Endothelial cell (in vitro differentiated cells): Measurements from ENCODE around the gene NUAK2. TPM values are rescaled to one million over a fixed set of nuclear protein-coding genes. Genes with fewer than 3 reads are reported as not detected.
A peak's percentile ranks its signal among the peaks of the same experiment; 100 is the strongest.

Experiments used
- DNase-seq: peaks from one replicate; pipeline ENCODE4 v3.0.0; 2021; ENCODE audit warnings: low spot score
- H3K27ac Mint-ChIP-seq: one replicate; pipeline ENCODE4 v1.8.0; 2021; ENCODE audit warnings: mixed read lengths, inconsistent platforms; ENCODE audit not compliant: unreplicated experiment
- H3K27me3 Mint-ChIP-seq: one replicate; pipeline ENCODE4 v1.8.0; 2021; ENCODE audit warnings: mild to moderate bottlenecking, moderate library complexity, mixed read lengths, inconsistent platforms; ENCODE audit not compliant: unreplicated experiment
- H3K36me3 Mint-ChIP-seq: one replicate; pipeline ENCODE4 v1.8.0; 2021; ENCODE audit warnings: mild to moderate bottlenecking, low read depth, mixed read lengths, inconsistent platforms; ENCODE audit not compliant: unreplicated experiment
- H3K4me1 Mint-ChIP-seq: one replicate; pipeline ENCODE4 v1.8.0; 2021; ENCODE audit warnings: mild to moderate bottlenecking, mixed read lengths, inconsistent platforms; ENCODE audit not compliant: unreplicated experiment
- H3K4me3 Mint-ChIP-seq: one replicate; pipeline ENCODE4 v1.8.0; 2021; ENCODE audit warnings: mild to moderate bottlenecking, mixed read lengths, inconsistent platforms; ENCODE audit not compliant: unreplicated experiment
- H3K9me3 Mint-ChIP-seq: one replicate; pipeline ENCODE4 v1.8.0; 2021; ENCODE audit warnings: mixed read lengths, inconsistent platforms; ENCODE audit not compliant: unreplicated experiment
- CTCF ChIP-seq: fragments of 200-600 bp; sonication (generic); IDR thresholded peaks from one replicate; pipeline ENCODE4 v1.5.0; 2021; ENCODE audit warnings: antibody characterized with exemption; ENCODE audit not compliant: unreplicated experiment
- total RNA-seq: library from RNA; stranded (reverse); fragmentation: NEBNext Ultra II Directional; extraction: Animal tissue kit (Norgen Biotek cat#: 25700); gene quantifications from one replicate; pipeline ENCODE4 v1.2.1, GENCODE V29; 2021; ENCODE audit not compliant: unreplicated experiment

NUAK2 gene
- total RNA-seq, 1 donor from 2014 or later: 3.6 TPM

GRCh38 chr1:205275916-205276688 lies 45.4 kb downstream of the NUAK2 start:
- TF ChIP-seq CTCF: no peak
- no peak for DNase-seq
- no peak overlapping the region for H3K4me3 Mint-ChIP-seq
- no peaks in the 10 kb centered on the region for H3K9me3 Mint-ChIP-seq
- H3K36me3 Mint-ChIP-seq: peaks cover 7% of the 10 kb centered on the region
- peaks cover 2% of the 10 kb centered on the region for H3K4me1 Mint-ChIP-seq
- peaks cover 9% of the 10 kb centered on the region for H3K27me3 Mint-ChIP-seq
- no peak overlapping the region for H3K27ac Mint-ChIP-seq

GRCh38 chr1:205275133-205275532 lies 46.4 kb downstream of the NUAK2 start:
- Mint-ChIP-seq H3K27ac (no peak overlapping the region), H3K4me3 (no peak overlapping the region), H3K36me3 (peaks cover 13% of the 10 kb centered on the region), H3K4me1 (peaks cover 11% of the 10 kb centered on the region), H3K9me3 (no peaks in the 10 kb centered on the region), H3K27me3 (peaks cover 14% of the 10 kb centered on the region)
- DNase-seq: no peak
- TF ChIP-seq CTCF: no peak

GRCh38 chr1:205274041-205274691 lies 47.4 kb downstream of the NUAK2 start:
- no peak for TF ChIP-seq CTCF
- peaks cover 13% of the 10 kb centered on the region for H3K36me3 Mint-ChIP-seq
- DNase-seq: no peak
- no peak overlapping the region for H3K4me3 Mint-ChIP-seq
- H3K27me3 Mint-ChIP-seq: peaks cover 14% of the 10 kb centered on the region
- H3K27ac Mint-ChIP-seq: no peak overlapping the region
- no peaks in the 10 kb centered on the region for H3K9me3 Mint-ChIP-seq
- H3K4me1 Mint-ChIP-seq: peaks cover 11% of the 10 kb centered on the region

GRCh38 chr1:205273551-205273982 lies 48.0 kb downstream of the NUAK2 start:
- Mint-ChIP-seq H3K36me3 (peaks cover 13% of the 10 kb centered on the region), H3K9me3 (no peaks in the 10 kb centered on the region), H3K27me3 (peaks cover 14% of the 10 kb centered on the region), H3K4me3 (no peak overlapping the region), H3K4me1 (peaks cover 11% of the 10 kb centered on the region), H3K27ac (no peak overlapping the region)
- TF ChIP-seq CTCF: peak; percentile 95
- DNase-seq: peak; percentile 84

- H3K4me1 Mint-ChIP-seq: peaks cover 15% of the 10 kb centered on the region
- H3K27ac Mint-ChIP-seq: no peak overlapping the region
These were observed 49.0 kb downstream of the NUAK2 start for GRCh38 chr1:205272536-205272935.

More at GRCh38 chr1:205272536-205272935, 49.0 kb downstream of the NUAK2 start:
- Mint-ChIP-seq H3K4me3 (no peak overlapping the region), H3K36me3 (peaks cover 13% of the 10 kb centered on the region), H3K27me3 (peaks cover 14% of the 10 kb centered on the region), H3K9me3 (no peaks in the 10 kb centered on the region)
- TF ChIP-seq CTCF: no peak
- no peak for DNase-seq
